Measurements from ENCODE around the gene ZFP92.

The ZFP92 gene

GRCh38 chrX:153420851-153421599, 9.8 kb downstream of the ZFP92 start:
- no peak overlapping the region for H3K9ac ChIP-seq (ENCODE audit: low read length in 2 of 2)
- no peaks in the 10 kb centered on the region for H3K36me3 ChIP-seq (ENCODE audit: control insufficient read depth in 2 of 2, insufficient read depth in 2 of 2, low read length in 2 of 2)
- H3K27me3 ChIP-seq (ENCODE audit: control insufficient read depth in 1 of 2, insufficient read depth in 2 of 2, low read length in 2 of 2), result peaks cover 0 to 16% of the 10 kb centered on the region in 2 donors
- no peak overlapping the region for H3K4me3 ChIP-seq (ENCODE audit: low read length in 2 of 2)
- H3K9me3 ChIP-seq (ENCODE audit: control insufficient read depth in 2 of 2, low read length in 2 of 2), result no peaks in the 10 kb centered on the region
- no peak overlapping the region for H3K27ac ChIP-seq (ENCODE audit: low read length)
- H3K4me1 ChIP-seq (ENCODE audit: control insufficient read depth, insufficient read depth, low read length), result no peaks in the 10 kb centered on the region

- Histone ChIP-seq H3K27me3 (ENCODE audit: control insufficient read depth in 1 of 2, insufficient read depth in 2 of 2, low read length in 2 of 2) (peaks cover 0 to 14% of the 10 kb centered on the region in 2 donors), H3K27ac (ENCODE audit: low read length) (no peak overlapping the region), H3K36me3 (ENCODE audit: control insufficient read depth in 2 of 2, insufficient read depth in 2 of 2, low read length in 2 of 2) (no peaks in the 10 kb centered on the region), H3K9ac (ENCODE audit: low read length in 2 of 2) (no peak overlapping the region), H3K4me1 (ENCODE audit: control insufficient read depth, insufficient read depth, low read length) (no peaks in the 10 kb centered on the region), H3K4me3 (ENCODE audit: low read length in 2 of 2) (no peak overlapping the region), H3K9me3 (ENCODE audit: control insufficient read depth in 2 of 2, low read length in 2 of 2) (no peaks in the 10 kb centered on the region)
Observed at GRCh38 chrX:153421856-153422255, 10.6 kb downstream of the ZFP92 start.

GRCh38 chrX:153423652-153424051, 12.4 kb downstream of the ZFP92 start:
- Histone ChIP-seq H3K4me3 (ENCODE audit: low read length in 2 of 2) (no peak overlapping the region), H3K27me3 (ENCODE audit: control insufficient read depth in 1 of 2, insufficient read depth in 2 of 2, low read length in 2 of 2) (peaks cover 0 to 15% of the 10 kb centered on the region in 2 donors), H3K9me3 (ENCODE audit: control insufficient read depth in 2 of 2, low read length in 2 of 2) (no peaks in the 10 kb centered on the region), H3K4me1 (ENCODE audit: control insufficient read depth, insufficient read depth, low read length) (no peaks in the 10 kb centered on the region), H3K36me3 (ENCODE audit: control insufficient read depth in 2 of 2, insufficient read depth in 2 of 2, low read length in 2 of 2) (no peaks in the 10 kb centered on the region), H3K27ac (ENCODE audit: low read length) (no peak overlapping the region), H3K9ac (ENCODE audit: low read length in 2 of 2) (no peak overlapping the region)

GRCh38 chrX:153426204-153426603, 14.9 kb downstream of the ZFP92 start:
- Histone ChIP-seq H3K4me1 (ENCODE audit: control insufficient read depth, insufficient read depth, low read length) (no peaks in the 10 kb centered on the region), H3K9me3 (ENCODE audit: control insufficient read depth in 2 of 2, low read length in 2 of 2) (peaks cover 0 to 8% of the 10 kb centered on the region in 2 donors), H3K27ac (ENCODE audit: low read length) (no peak overlapping the region), H3K4me3 (ENCODE audit: low read length in 2 of 2) (no peak overlapping the region), H3K36me3 (ENCODE audit: control insufficient read depth in 2 of 2, insufficient read depth in 2 of 2, low read length in 2 of 2) (no peaks in the 10 kb centered on the region), H3K9ac (ENCODE audit: low read length in 2 of 2) (no peak overlapping the region), H3K27me3 (ENCODE audit: control insufficient read depth in 1 of 2, insufficient read depth in 2 of 2, low read length in 2 of 2) (peaks cover 0 to 15% of the 10 kb centered on the region in 2 donors)

GRCh38 chrX:153430796-153431195, 19.5 kb downstream of the ZFP92 start:
- Histone ChIP-seq H3K4me1 (ENCODE audit: control insufficient read depth, insufficient read depth, low read length) (no peaks in the 10 kb centered on the region), H3K27ac (ENCODE audit: low read length) (no peak overlapping the region), H3K36me3 (ENCODE audit: control insufficient read depth in 2 of 2, insufficient read depth in 2 of 2, low read length in 2 of 2) (no peaks in the 10 kb centered on the region), H3K27me3 (ENCODE audit: control insufficient read depth in 1 of 2, insufficient read depth in 2 of 2, low read length in 2 of 2) (peaks cover 0 to 10% of the 10 kb centered on the region in 2 donors), H3K4me3 (ENCODE audit: low read length in 2 of 2) (no peak overlapping the region), H3K9me3 (ENCODE audit: control insufficient read depth in 2 of 2, low read length in 2 of 2) (peaks cover 0 to 11% of the 10 kb centered on the region in 2 donors), H3K9ac (ENCODE audit: low read length in 2 of 2) (no peak overlapping the region)

- Histone ChIP-seq H3K27me3 (ENCODE audit: control insufficient read depth in 1 of 2, insufficient read depth in 2 of 2, low read length in 2 of 2) (peaks cover 0 to 11% of the 10 kb centered on the region in 2 donors), H3K27ac (ENCODE audit: low read length) (no peak overlapping the region), H3K36me3 (ENCODE audit: control insufficient read depth in 2 of 2, insufficient read depth in 2 of 2, low read length in 2 of 2) (no peaks in the 10 kb centered on the region), H3K4me1 (ENCODE audit: control insufficient read depth, insufficient read depth, low read length) (no peaks in the 10 kb centered on the region), H3K4me3 (ENCODE audit: low read length in 2 of 2) (no peak overlapping the region), H3K9ac (ENCODE audit: low read length in 2 of 2) (no peak overlapping the region), H3K9me3 (ENCODE audit: control insufficient read depth in 2 of 2, low read length in 2 of 2) (peaks cover 0 to 12% of the 10 kb centered on the region in 2 donors)
Observed at GRCh38 chrX:153433161-153433680, 21.9 kb downstream of the ZFP92 start.

- H3K36me3 ChIP-seq (ENCODE audit: control insufficient read depth in 2 of 2, insufficient read depth in 2 of 2, low read length in 2 of 2), result no peaks in the 10 kb centered on the region
- no peak overlapping the region for H3K27ac ChIP-seq (ENCODE audit: low read length)
- no peak overlapping the region for H3K9ac ChIP-seq (ENCODE audit: low read length in 2 of 2)
- H3K4me1 ChIP-seq (ENCODE audit: control insufficient read depth, insufficient read depth, low read length), result no peaks in the 10 kb centered on the region
- H3K4me3 ChIP-seq (ENCODE audit: low read length in 2 of 2), result no peak overlapping the region
- peaks cover 0 to 14% of the 10 kb centered on the region in 2 donors for H3K27me3 ChIP-seq (ENCODE audit: control insufficient read depth in 1 of 2, insufficient read depth in 2 of 2, low read length in 2 of 2)
- H3K9me3 ChIP-seq (ENCODE audit: control insufficient read depth in 2 of 2, low read length in 2 of 2), result peaks cover 0 to 12% of the 10 kb centered on the region in 2 donors
Observed at GRCh38 chrX:153433781-153434285, 22.6 kb downstream of the ZFP92 start.

GRCh38 chrX:153434801-153435200, 23.5 kb downstream of the ZFP92 start:
- H3K4me3 ChIP-seq (ENCODE audit: low read length in 2 of 2), result no peak overlapping the region
- no peak overlapping the region for H3K27ac ChIP-seq (ENCODE audit: low read length)
- peaks cover 0 to 15% of the 10 kb centered on the region in 2 donors for H3K27me3 ChIP-seq (ENCODE audit: control insufficient read depth in 1 of 2, insufficient read depth in 2 of 2, low read length in 2 of 2)
- peaks cover 0 to 16% of the 10 kb centered on the region in 2 donors for H3K9me3 ChIP-seq (ENCODE audit: control insufficient read depth in 2 of 2, low read length in 2 of 2)
- H3K9ac ChIP-seq (ENCODE audit: low read length in 2 of 2), result no peak overlapping the region
- no peaks in the 10 kb centered on the region for H3K4me1 ChIP-seq (ENCODE audit: control insufficient read depth, insufficient read depth, low read length)
- no peaks in the 10 kb centered on the region for H3K36me3 ChIP-seq (ENCODE audit: control insufficient read depth in 2 of 2, insufficient read depth in 2 of 2, low read length in 2 of 2)

GRCh38 chrX:153435845-153436244, 24.6 kb downstream of the ZFP92 start:
- no peaks in the 10 kb centered on the region for H3K4me1 ChIP-seq (ENCODE audit: control insufficient read depth, insufficient read depth, low read length)
- H3K9ac ChIP-seq (ENCODE audit: low read length in 2 of 2), result no peak overlapping the region
- H3K27me3 ChIP-seq (ENCODE audit: control insufficient read depth in 1 of 2, insufficient read depth in 2 of 2, low read length in 2 of 2), result peaks cover 0 to 23% of the 10 kb centered on the region in 2 donors
- peaks cover 0 to 12% of the 10 kb centered on the region in 2 donors for H3K9me3 ChIP-seq (ENCODE audit: control insufficient read depth in 2 of 2, low read length in 2 of 2)
- H3K4me3 ChIP-seq (ENCODE audit: low read length in 2 of 2), result no peak overlapping the region
- no peaks in the 10 kb centered on the region for H3K36me3 ChIP-seq (ENCODE audit: control insufficient read depth in 2 of 2, insufficient read depth in 2 of 2, low read length in 2 of 2)
- no peak overlapping the region for H3K27ac ChIP-seq (ENCODE audit: low read length)

GRCh38 chrX:153438532-153438931, 27.3 kb downstream of the ZFP92 start:
- Histone ChIP-seq H3K27me3 (ENCODE audit: control insufficient read depth in 1 of 2, insufficient read depth in 2 of 2, low read length in 2 of 2) (peaks cover 0 to 18% of the 10 kb centered on the region in 2 donors), H3K9ac (ENCODE audit: low read length in 2 of 2) (no peak overlapping the region), H3K27ac (ENCODE audit: low read length) (no peak overlapping the region), H3K36me3 (ENCODE audit: control insufficient read depth in 2 of 2, insufficient read depth in 2 of 2, low read length in 2 of 2) (no peaks in the 10 kb centered on the region), H3K4me1 (ENCODE audit: control insufficient read depth, insufficient read depth, low read length) (no peaks in the 10 kb centered on the region), H3K9me3 (ENCODE audit: control insufficient read depth in 2 of 2, low read length in 2 of 2) (peaks cover 0 to 7% of the 10 kb centered on the region in 2 donors), H3K4me3 (ENCODE audit: low read length in 2 of 2) (no peak overlapping the region)

- Histone ChIP-seq H3K9ac (ENCODE audit: low read length in 2 of 2) (no peak overlapping the region), H3K36me3 (ENCODE audit: control insufficient read depth in 2 of 2, insufficient read depth in 2 of 2, low read length in 2 of 2) (no peaks in the 10 kb centered on the region), H3K4me1 (ENCODE audit: control insufficient read depth, insufficient read depth, low read length) (no peaks in the 10 kb centered on the region), H3K27ac (ENCODE audit: low read length) (no peak overlapping the region), H3K4me3 (ENCODE audit: low read length in 2 of 2) (no peak overlapping the region), H3K9me3 (ENCODE audit: control insufficient read depth in 2 of 2, low read length in 2 of 2) (peaks cover 0 to 7% of the 10 kb centered on the region in 2 donors), H3K27me3 (ENCODE audit: control insufficient read depth in 1 of 2, insufficient read depth in 2 of 2, low read length in 2 of 2) (peaks cover 0 to 17% of the 10 kb centered on the region in 2 donors)
Observed at GRCh38 chrX:153439977-153440376, 28.7 kb downstream of the ZFP92 start.

Measured in stomach smooth muscle (tissue), 2 donors.